Activated naive CD8-positive, alpha-beta T cell treated with anti-CD3 and anti-CD28 coated beads, Interleukin-2, amount 10 ng/mL, durations not matched to agents 7 days and 5 days (primary cell): Measurements from ENCODE around the gene ATP8B3. TPM values are rescaled to one million over a fixed set of nuclear protein-coding genes. Genes with fewer than 3 reads are reported as not detected.

Experiments used
- ATAC-seq: fragments of 150-1000 bp; cut with Tn5 transposase; one replicate; pipeline ENCODE4 v1.10.0; 2021; ENCODE audit warnings: low read depth, moderate library complexity
- POLR2A ChIA-PET: fragments of 350-600 bp; sonication (Branson Sonifier 250); formaldehyde crosslinking; loops from one replicate; lab custom pipeline; 2021; ENCODE audit warnings: antibody characterized with exemption; lab: Charles Lee
- DNase-seq: peaks from one replicate; pipeline ENCODE4 v3.0.0; 2021
- H3K27ac Mint-ChIP-seq: one replicate; pipeline ENCODE4 v1.8.0; 2022; ENCODE audit warnings: mild to moderate bottlenecking, mixed read lengths
- H3K27me3 Mint-ChIP-seq: one replicate; pipeline ENCODE4 v1.8.0; 2022; ENCODE audit warnings: mild to moderate bottlenecking, moderate library complexity, mixed read lengths
- H3K36me3 Mint-ChIP-seq: one replicate; pipeline ENCODE4 v1.8.0; 2021; ENCODE audit warnings: mild to moderate bottlenecking, mixed read lengths
- H3K4me1 Mint-ChIP-seq: one replicate; pipeline ENCODE4 v1.8.0; 2021; ENCODE audit warnings: mixed read lengths
- H3K4me3 Mint-ChIP-seq: one replicate; pipeline ENCODE4 v1.8.0; 2022; ENCODE audit warnings: mild to moderate bottlenecking, moderate library complexity, mixed read lengths
- H3K9me3 Mint-ChIP-seq: one replicate; pipeline ENCODE4 v1.8.0; 2021; ENCODE audit warnings: mixed read lengths
- total RNA-seq, 2 experiments: library from RNA; stranded (reverse); gene quantifications; one replicate each; pipeline ENCODE4 v1.2.3, GENCODE V29; 2021

The ATP8B3 gene
- total RNA-seq, 2 experiments from 2014 or later = 17.0 to 18.6 TPM

GRCh38 chr19:1813192-1814182 lies 1.4 kb upstream of the ATP8B3 start:
- no peaks in the 10 kb centered on the region for H3K27me3 Mint-ChIP-seq
- no peak for DNase-seq
- POLR2A ChIA-PET = no interaction called here
- H3K4me1 Mint-ChIP-seq = peaks cover 13% of the 10 kb centered on the region
- peak overlapping the region; percentile 97 for H3K4me3 Mint-ChIP-seq
- peak overlapping the region; percentile 94 for H3K27ac Mint-ChIP-seq
- H3K36me3 Mint-ChIP-seq = no peaks in the 10 kb centered on the region
- H3K9me3 Mint-ChIP-seq = no peaks in the 10 kb centered on the region
- ATAC-seq = no peak

GRCh38 chr19:1812426-1813191 lies 533 bp upstream of the ATP8B3 start:
- H3K4me1 Mint-ChIP-seq = peaks cover 13% of the 10 kb centered on the region
- no peaks in the 10 kb centered on the region for H3K36me3 Mint-ChIP-seq
- H3K27me3 Mint-ChIP-seq = no peaks in the 10 kb centered on the region
- peak overlapping the region; percentile 97 for H3K4me3 Mint-ChIP-seq
- POLR2A ChIA-PET = interaction anchor here (0.8 to 1.6 kb wide), 2 partner anchors 86 to 219 kb away, joined by 3 read pairs; no protein-coding TSS in a partner anchor
- peak; percentile 92 for ATAC-seq
- no peaks in the 10 kb centered on the region for H3K9me3 Mint-ChIP-seq
- peak; percentile 91 for DNase-seq
- peak overlapping the region; percentile 94 for H3K27ac Mint-ChIP-seq

GRCh38 chr19:1811472-1811894 lies 593 bp downstream of the ATP8B3 start:
- POLR2A ChIA-PET = interaction anchor here (1.1 to 1.6 kb wide), 2 partner anchors 206 to 218 kb away, joined by 3 read pairs; partner anchors contain the start of gene UQCR11
- Mint-ChIP-seq H3K4me3 (peak overlapping the region; percentile 97), H3K9me3 (no peaks in the 10 kb centered on the region), H3K4me1 (peaks cover 13% of the 10 kb centered on the region), H3K27me3 (no peaks in the 10 kb centered on the region), H3K27ac (peak overlapping the region; percentile 85), H3K36me3 (no peaks in the 10 kb centered on the region)
- peak; percentile 53 for DNase-seq
- no peak for ATAC-seq

- peak overlapping the region; percentile 35 for H3K4me3 Mint-ChIP-seq
- peaks cover 13% of the 10 kb centered on the region for H3K4me1 Mint-ChIP-seq
- H3K9me3 Mint-ChIP-seq = no peaks in the 10 kb centered on the region
- no peak overlapping the region for H3K27ac Mint-ChIP-seq
- H3K36me3 Mint-ChIP-seq = no peaks in the 10 kb centered on the region
- POLR2A ChIA-PET = interaction anchor here (0.6 to 1.6 kb wide), 3 partner anchors 205 to 265 kb away, joined by 3 to 5 read pairs (median 3); partner anchors contain the start of gene UQCR11
- ATAC-seq (no peak), DNase-seq (no peak)
- no peaks in the 10 kb centered on the region for H3K27me3 Mint-ChIP-seq
Measured at GRCh38 chr19:1810439-1811160, 1.5 kb downstream of the ATP8B3 start.

GRCh38 chr19:1809678-1810077 lies 2.4 kb downstream of the ATP8B3 start:
- DNase-seq (no peak), ATAC-seq (no peak)
- H3K27me3 Mint-ChIP-seq = no peaks in the 10 kb centered on the region
- H3K4me3 Mint-ChIP-seq = no peak overlapping the region
- peaks cover 11% of the 10 kb centered on the region for H3K4me1 Mint-ChIP-seq
- H3K27ac Mint-ChIP-seq = no peak overlapping the region
- no peaks in the 10 kb centered on the region for H3K36me3 Mint-ChIP-seq
- POLR2A ChIA-PET = no interaction called here
- H3K9me3 Mint-ChIP-seq = no peaks in the 10 kb centered on the region

GRCh38 chr19:1808395-1808731 lies 3.7 kb downstream of the ATP8B3 start:
- Mint-ChIP-seq H3K27me3 (no peaks in the 10 kb centered on the region), H3K27ac (no peak overlapping the region), H3K4me1 (peaks cover 10% of the 10 kb centered on the region), H3K36me3 (peaks cover 2% of the 10 kb centered on the region), H3K9me3 (no peaks in the 10 kb centered on the region), H3K4me3 (no peak overlapping the region)
- DNase-seq = no peak
- ATAC-seq = no peak
- POLR2A ChIA-PET = no interaction called here

GRCh38 chr19:1807695-1808394 lies 4.2 kb downstream of the ATP8B3 start:
- DNase-seq (no peak), ATAC-seq (no peak)
- no peak overlapping the region for H3K27ac Mint-ChIP-seq
- H3K9me3 Mint-ChIP-seq = no peaks in the 10 kb centered on the region
- peaks cover 6% of the 10 kb centered on the region for H3K4me1 Mint-ChIP-seq
- H3K36me3 Mint-ChIP-seq = peaks cover 4% of the 10 kb centered on the region
- POLR2A ChIA-PET = no interaction called here
- H3K4me3 Mint-ChIP-seq = no peak overlapping the region
- no peaks in the 10 kb centered on the region for H3K27me3 Mint-ChIP-seq

GRCh38 chr19:1807030-1807694 lies 4.9 kb downstream of the ATP8B3 start:
- Mint-ChIP-seq H3K9me3 (no peaks in the 10 kb centered on the region), H3K27ac (no peak overlapping the region), H3K4me1 (peaks cover 3% of the 10 kb centered on the region), H3K4me3 (no peak overlapping the region), H3K27me3 (no peaks in the 10 kb centered on the region), H3K36me3 (peaks cover 5% of the 10 kb centered on the region)
- POLR2A ChIA-PET = no interaction called here
- ATAC-seq = no peak
- no peak for DNase-seq

GRCh38 chr19:1806184-1807029 lies 5.7 kb downstream of the ATP8B3 start:
- Mint-ChIP-seq H3K4me1 (peaks cover 1% of the 10 kb centered on the region), H3K9me3 (no peaks in the 10 kb centered on the region), H3K36me3 (peaks cover 5% of the 10 kb centered on the region), H3K4me3 (no peak overlapping the region), H3K27me3 (no peaks in the 10 kb centered on the region), H3K27ac (no peak overlapping the region)
- DNase-seq (no peak), ATAC-seq (no peak)
- POLR2A ChIA-PET = no interaction called here

- no peak overlapping the region for H3K4me3 Mint-ChIP-seq
- H3K27ac Mint-ChIP-seq = no peak overlapping the region
- H3K4me1 Mint-ChIP-seq = no peaks in the 10 kb centered on the region
- no peaks in the 10 kb centered on the region for H3K9me3 Mint-ChIP-seq
- ATAC-seq (no peak), DNase-seq (no peak)
- POLR2A ChIA-PET = no interaction called here
- H3K27me3 Mint-ChIP-seq = no peaks in the 10 kb centered on the region
- H3K36me3 Mint-ChIP-seq = peaks cover 5% of the 10 kb centered on the region
Measured at GRCh38 chr19:1805401-1806183, 6.5 kb downstream of the ATP8B3 start.

GRCh38 chr19:1804858-1805257 lies 7.2 kb downstream of the ATP8B3 start:
- peaks cover 9% of the 10 kb centered on the region for H3K36me3 Mint-ChIP-seq
- H3K4me3 Mint-ChIP-seq = no peak overlapping the region
- H3K9me3 Mint-ChIP-seq = no peaks in the 10 kb centered on the region
- no peaks in the 10 kb centered on the region for H3K27me3 Mint-ChIP-seq
- DNase-seq (no peak), ATAC-seq (no peak)
- POLR2A ChIA-PET = no interaction called here
- no peaks in the 10 kb centered on the region for H3K4me1 Mint-ChIP-seq
- no peak overlapping the region for H3K27ac Mint-ChIP-seq
